ENCODE results near the gene HCRTR1.
"Not testable (repeated sequence)": the region's sequence is repeated elsewhere in the genome, so short reads cannot be mapped to it uniquely, and the experiment has no call there.

HCRTR1 gene

DNA sequence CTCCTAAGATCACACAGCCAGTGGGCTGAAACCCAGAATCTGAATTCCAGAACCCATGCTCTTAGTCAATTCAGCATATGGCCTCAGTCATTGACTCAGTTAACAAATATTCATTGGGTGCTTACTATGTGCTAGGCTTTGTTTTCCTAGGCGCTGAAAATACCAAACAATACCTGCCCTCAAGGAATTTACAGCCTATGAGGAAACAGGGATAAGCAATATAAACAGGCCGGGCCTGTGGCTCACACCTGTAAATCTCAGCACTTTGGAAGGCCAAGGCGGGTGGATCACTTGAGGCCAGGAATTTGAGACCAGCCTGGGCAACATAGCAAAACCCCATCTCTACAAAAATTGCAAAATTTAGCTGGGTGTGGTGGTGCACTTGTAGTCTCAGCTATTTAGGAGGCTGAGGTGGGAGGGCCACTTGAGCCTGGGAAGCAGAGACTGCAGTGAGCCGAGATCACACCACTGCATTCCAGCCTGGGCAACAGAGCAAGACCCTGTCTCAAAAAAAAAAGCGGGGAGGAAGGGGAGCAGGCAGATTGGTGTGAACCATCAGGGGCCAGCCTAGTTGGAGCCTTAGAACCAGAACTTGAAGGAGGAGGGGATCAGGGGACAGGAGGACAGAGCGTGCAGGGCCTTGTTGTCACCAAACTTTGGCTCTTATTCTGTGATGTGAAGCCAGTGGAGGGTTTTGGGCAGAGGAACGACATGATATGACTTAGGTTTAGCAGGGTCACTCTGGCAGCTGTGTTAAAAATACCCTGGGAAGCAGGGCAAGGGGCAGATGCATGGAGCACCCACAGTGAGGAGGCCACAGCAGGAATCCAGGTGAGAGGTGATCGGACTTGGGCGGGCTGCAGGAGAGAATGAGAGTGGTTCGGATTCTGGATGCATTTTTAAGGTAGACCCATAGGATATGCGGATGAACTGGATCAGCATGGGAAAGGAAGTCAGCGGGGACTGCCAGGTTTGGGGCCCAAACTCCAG is 35.4 kb upstream of the HCRTR1 start:
- no peak for DNase-seq

DNA sequence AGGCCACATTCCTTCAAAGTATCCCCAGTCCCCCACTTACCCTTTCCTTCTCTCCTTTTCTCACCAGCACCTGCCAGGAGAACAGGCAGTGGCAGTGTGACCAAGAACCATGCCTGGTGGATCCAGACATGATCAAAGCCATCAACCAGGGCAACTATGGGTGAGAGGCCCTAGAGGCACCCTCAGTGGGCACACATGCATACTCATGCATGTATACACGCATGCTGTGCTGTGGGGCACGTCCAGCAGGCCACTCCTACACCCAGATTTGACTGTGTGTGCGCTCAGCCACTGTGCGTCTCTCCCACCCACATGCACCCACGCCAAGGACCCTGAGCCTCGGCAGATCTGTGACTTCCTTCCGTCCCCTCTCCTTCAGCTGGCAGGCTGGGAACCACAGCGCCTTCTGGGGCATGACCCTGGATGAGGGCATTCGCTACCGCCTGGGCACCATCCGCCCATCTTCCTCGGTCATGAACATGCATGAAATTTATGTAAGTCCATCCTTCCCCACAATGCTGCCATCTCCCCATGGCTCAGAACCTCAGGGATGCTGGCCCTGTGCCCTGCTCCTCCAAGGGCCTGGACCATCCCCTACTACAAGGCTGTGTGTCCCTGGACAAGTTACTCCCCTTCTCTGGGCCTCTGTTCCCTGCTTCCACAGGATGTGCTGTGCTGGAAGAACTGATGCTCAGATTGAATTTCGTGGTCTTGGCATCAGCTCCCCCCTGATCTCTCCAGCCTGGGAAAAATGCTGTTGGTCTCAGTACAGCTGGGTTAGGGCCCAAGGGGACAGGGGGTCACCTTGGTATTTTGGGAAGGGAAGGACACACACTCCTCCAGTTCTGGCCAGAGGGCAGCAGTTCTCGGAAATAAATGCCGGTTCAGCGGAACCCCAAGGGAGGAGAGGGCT is 34.2 kb upstream of the HCRTR1 start:
- no peak for DNase-seq

DNA sequence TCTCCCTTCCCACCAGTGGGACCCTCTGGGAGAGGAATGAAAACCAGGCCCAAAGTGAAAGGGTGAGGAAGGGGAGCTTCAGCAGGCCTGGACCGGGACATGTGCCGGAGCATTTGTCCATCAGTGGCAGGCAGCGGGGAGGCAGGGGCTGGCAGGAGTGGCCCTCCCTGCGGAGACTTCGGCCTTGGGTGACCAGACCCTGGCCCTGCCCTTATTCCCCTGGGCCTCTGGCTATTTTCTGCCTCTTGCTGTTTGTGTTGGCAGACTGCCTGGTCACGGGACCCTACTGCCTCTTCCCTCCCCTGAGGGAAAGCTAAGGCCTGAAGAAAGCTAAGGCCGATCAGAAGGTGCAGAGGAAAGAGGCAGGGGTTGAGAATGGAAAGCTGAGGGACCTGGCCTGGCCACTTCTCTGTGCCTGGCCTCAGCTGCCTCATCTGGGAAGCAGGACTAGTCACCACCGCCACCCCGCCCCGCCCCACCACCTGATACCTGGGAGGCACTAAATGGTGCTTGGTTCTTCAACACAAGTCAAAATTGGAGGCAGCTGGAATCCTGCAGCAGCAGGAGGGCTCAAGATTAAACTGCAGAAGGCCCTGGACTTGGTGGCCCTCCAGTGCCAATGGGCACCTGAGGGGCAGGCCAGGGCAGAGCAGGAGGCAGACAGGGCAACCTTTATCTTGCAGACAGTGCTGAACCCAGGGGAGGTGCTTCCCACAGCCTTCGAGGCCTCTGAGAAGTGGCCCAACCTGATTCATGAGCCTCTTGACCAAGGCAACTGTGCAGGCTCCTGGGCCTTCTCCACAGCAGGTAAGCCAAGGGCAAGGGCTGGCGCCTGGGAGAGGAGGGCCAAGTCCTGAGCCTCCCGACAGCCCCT is 33.3 kb upstream of the HCRTR1 start:
- DNase-seq = peak; percentile 15

DNA sequence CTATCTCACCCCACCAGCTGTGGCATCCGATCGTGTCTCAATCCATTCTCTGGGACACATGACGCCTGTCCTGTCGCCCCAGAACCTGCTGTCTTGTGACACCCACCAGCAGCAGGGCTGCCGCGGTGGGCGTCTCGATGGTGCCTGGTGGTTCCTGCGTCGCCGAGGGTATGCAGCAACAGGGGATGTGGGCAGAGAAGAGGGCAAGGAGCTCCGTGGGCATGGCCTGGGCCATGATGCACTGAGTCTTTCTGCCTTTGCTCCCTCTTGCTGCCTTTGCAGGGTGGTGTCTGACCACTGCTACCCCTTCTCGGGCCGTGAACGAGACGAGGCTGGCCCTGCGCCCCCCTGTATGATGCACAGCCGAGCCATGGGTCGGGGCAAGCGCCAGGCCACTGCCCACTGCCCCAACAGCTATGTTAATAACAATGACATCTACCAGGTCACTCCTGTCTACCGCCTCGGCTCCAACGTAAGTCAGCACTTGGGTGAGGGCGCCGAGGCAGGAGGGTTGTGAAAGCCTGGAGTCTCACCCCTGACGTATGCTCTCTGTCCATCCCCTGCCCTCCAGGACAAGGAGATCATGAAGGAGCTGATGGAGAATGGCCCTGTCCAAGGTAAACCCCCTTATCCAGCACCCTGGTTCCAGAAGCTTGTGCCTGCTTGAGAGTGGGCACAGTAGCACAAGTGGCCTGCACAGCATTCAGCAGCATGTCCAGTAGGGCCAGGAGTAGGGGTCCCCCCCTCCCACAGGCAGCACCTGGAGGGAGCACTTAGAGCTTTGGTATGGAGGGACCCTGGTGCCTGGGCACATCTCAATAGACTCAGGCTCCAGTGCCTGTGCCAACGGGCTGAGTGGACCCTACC is 32.4 kb upstream of the HCRTR1 start:
- DNase-seq = no peak

DNA sequence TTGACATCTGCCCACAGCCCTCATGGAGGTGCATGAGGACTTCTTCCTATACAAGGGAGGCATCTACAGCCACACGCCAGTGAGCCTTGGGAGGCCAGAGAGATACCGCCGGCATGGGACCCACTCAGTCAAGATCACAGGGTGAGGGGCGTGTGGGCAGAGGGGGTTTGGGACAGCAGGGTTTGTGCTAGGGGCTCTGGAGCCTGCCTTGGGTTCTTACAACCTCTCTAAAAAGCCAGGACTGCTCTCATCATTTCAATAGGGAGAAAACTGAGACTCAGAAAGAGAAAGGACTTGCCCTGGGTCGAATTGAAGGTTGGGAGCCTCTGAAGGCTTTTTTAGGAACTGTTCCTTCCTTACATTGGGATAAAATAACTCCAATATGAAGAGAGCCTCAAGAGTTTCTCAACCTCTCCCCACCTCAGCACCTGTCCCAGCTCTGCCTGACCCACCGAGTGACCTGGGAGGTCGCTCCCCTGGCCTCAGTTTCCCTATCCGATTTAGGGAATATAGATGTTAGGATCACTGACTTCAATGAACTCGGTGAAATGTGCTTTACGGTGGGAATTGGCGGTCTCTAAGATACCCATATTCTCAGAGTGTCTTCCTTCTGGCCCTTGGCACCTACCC is 31.6 kb upstream of the HCRTR1 start:
- DNase-seq = no peak

DNA sequence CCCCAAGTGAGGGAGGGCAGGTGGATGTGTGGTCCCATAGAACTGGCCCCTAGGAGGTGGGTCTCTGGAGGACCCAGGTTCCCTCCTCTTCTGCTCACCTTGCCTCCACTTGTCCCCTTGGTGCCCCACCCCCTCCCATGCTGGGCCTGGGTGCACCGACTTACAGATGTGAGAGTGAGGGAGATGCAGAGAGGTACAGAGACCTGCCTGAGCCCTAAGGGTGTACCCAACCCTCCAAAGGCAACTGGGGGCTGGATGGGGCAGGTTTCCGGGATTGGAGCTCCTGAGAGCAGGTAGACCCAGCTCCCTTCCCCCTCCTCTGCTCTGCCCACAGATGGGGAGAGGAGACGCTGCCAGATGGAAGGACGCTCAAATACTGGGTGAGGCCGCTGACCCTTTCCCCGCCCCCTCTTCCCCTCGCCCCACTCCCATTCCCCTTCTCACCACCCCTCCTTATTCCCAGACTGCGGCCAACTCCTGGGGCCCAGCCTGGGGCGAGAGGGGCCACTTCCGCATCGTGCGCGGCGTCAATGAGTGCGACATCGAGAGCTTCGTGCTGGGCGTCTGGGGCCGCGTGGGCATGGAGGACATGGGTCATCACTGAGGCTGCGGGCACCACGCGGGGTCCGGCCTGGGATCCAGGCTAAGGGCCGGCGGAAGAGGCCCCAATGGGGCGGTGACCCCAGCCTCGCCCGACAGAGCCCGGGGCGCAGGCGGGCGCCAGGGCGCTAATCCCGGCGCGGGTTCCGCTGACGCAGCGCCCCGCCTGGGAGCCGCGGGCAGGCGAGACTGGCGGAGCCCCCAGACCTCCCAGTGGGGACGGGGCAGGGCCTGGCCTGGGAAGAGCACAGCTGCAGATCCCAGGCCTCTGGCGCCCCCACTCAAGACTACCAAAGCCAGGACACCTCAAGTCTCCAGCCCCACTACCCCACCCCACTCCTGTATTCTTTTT is 30.8 kb upstream of the HCRTR1 start:
- DNase-seq = no peak

DNA sequence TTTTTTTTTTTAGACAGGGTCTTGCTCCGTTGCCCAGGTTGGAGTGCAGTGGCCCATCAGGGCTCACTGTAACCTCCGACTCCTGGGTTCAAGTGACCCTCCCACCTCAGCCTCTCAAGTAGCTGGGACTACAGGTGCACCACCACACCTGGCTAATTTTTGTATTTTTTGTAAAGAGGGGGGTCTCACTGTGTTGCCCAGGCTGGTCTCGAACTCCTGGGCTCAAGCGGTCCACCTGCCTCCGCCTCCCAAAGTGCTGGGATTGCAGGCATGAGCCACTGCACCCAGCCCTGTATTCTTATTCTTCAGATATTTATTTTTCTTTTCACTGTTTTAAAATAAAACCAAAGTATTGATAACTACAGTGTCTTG is 30.2 kb upstream of the HCRTR1 start:
- DNase-seq = not testable (repeated sequence)

DNA sequence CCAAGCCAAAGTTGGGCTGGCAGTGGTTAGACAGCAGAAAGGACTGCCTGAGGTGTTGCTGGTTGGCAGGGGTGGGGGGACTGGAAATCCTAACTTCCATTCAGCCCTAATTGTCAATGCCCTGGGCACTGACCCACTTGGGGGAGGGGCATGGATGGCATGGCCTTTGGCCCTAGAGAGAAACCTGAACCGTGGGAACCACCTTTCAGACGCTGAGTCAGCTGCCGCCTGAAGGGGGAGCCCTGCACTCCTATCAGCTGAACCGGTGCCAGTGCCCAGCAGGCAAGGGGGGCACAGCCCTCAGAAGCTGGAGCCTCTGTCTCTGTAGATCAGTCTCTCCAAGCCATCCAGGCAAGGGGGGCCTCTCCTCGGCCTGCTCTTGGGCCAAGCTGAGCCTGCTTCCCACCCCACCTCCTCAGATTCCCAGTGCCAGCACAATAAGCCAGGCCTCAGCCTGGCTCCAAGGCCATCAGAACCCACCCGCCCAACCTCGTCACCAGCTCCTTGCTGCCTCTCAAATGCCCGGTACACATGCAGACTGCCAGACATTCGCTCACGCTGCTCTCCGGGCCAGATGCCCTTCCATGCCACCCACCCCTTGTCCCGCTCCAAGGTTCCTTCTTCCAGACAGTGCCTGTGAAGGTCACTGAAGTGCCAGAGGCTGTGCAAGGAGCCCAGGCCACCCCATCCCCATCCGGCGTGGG is 29.6 kb upstream of the HCRTR1 start:
- peak; percentile 29 for DNase-seq

DNA sequence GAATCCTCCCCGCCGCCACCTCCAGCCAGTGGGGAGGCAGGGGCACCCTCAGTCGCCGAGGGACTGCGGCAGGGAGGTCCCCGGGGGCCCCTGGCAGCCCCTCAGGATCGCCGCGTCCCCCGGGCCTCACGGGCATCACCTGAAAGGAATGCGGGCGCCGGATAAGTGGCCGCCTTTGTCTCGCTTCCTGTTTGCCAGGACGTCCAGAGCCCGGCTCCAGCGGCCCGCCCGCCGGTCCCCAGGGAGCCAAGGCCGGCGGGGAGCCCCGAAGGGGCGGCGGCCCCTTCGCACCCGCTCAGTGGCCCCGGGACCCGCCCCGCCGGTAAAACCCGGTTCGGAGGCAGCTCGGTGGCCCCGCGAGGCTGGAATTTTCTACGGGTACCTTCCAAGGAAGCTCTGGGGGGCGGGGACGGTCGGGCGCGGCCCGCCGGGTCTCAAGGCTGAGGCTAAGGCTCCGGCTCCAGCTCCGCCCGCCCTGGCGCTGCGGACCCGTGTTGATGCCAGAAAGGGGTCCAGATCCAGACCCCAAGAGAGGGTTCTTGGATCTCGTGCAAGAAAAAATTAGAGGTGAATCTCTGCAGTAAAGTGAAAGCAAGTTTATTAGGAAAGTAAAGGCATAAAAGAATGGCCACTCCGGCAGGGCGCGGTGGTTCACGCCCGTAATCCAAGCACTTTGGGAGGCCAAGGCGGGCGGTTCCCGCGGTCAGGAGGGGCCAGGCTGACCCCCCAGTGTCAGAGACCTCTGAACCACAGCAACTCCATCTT is 28.6 kb upstream of the HCRTR1 start:
- no peak for DNase-seq

DNA sequence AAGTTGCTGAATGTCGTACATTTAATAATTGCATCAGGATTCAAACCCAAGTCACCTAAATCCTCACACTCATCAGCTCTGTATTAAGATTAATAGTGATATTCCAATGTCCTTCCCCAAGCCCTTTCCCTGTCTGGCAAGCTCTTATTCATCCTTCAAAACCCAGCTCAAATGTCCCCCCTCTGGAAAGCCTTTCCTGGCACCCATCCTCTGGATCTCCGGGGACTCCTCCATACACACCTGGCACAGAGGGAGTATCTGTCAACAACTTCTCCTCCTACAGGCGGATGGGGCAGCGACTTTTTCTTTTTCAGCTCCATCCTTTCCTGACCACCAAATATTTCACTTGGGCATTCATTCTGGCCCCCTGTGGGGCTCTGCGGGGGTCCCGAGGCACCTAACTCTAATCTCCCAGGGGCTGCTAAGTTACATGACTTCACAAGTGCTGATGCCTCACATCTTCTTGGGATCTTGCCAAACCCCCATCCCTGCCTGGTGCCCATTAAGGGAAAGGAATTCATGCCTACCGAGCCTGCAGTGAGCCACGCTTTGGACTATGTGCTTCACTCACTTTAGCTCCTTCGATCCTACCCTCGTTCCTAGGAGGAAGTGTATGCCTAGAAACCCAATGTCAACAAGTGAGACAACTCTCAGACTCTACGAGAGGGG is 25.9 kb upstream of the HCRTR1 start:
- no peak for DNase-seq

DNA sequence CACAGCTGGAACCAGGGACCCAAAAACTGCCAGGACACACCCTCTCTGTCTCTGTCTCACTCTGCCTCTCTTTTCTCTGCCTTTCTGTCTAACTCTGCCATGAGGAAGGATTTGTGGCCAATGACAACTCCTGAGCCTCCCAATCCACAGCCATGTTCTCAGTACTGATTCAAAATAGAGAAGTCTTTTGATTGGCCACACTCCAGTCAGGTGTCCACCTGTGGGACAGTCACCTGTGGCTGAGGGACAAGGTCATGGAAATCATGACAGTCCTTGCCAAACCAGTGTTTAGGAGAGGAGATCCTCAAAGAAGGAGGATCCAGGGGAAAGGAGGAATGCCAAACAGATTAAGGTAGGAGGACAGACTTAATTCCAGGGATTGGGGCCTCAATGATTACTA is 25.4 kb upstream of the HCRTR1 start:
- no peak for DNase-seq

DNA sequence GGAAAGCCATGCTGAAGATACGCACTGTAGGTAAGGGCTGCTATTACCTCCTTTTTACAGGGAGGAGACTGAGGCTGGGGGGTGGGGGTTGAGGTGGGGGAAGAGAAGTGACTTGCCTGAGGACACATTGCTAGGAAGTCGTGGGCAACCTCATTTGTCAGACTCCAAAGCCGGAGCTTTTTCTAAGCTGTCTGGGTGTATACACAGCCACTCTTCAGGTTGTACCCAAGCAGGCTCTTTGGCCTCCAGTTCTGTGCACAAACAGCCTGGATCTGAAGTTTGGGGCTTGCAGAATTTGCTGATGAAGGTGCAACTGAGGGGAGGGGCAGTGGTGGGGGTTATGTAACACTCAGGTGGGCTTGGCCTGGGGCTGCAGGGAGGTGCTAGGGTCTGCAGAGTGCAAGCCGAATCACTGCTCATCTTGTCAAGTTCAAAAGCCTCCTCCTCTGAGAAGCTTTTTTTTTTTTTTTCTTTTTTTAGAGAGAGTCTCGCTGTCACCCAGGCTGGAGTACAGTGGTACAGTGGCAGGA is 24.3 kb upstream of the HCRTR1 start:
- DNase-seq = no peak

DNA sequence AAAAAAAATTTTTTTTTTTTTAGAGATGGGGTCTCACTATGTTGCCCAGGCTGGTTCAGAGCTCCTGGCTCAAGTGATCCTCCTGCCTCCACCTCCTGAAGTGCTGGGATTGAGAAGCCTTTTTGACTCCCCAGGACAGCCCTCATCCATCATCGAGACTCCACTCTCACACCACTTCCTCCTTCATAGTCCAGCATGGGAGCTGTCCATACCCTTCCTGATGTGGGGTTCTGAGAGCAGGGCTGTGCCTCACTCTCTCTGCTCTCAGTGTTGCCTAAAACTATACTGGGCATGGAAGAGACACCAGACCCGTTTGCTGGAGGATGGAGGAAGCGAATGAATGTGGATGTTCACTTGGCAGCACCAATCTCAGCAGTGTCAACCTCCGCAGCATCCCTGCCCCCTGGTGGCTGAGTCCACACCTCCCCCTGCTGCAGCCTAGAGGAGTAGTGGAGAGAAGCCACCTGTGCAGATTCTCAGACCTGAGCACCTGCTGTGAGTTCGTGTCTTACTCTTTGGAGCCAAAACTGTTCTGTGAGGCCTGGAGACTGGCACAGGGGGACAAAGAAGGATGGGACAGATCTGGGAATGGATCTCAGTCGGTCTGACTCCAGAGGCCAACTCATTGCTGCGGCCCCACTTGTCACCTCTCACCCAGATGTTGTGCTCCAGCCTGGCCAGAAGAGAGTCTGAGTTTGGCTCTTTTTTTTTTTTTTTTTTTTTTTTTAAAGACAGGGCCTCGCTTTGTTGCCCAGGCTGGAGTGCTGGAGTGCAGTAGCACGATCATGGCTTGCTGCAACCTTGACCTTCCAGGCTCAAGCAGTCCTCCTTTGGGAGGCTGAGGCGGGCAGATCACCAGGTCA is 23.5 kb upstream of the HCRTR1 start:
- DNase-seq = peak; percentile 73

DNA sequence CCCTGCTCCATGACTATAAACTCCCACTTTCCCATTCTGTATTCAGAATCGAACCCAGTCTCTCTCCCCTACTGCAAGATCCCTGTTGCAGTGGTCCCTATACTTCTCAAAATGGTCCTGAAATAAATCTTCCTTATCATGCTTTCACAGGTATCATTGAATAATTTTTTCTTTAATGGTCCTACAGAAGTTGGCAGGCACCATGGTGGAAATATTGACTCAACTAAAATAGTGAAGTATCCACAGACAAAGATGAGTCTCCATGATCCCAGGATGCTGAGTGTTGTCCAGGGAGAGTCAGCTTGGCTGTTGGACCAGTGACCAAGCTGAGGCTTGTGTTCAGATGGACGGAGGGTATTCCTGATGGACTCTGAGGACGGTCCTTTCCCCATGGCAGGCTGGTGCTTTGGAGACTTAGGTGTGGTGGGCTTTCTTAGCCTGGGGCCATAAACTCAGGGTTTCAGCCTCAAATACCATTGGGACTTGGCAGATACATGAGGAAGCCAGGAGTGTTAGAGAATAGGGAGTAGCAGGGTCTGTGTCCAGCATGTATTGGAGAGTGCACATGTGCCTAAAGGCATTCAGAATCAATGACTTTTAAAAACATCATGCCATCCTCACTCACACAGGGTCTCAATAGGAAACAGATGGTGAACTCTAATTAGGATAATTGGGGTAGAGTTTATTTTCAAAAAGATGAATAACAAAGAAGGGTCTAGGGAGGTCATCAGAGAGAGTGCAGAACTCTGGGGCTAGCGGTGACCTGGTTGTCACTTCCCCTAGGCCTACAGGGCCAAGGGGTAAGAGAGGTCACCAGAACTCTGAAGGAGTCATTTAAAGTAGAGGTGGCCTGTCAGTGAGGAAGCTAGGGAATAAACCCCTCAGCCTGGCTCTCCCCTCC is 21.4 kb upstream of the HCRTR1 start:
- no peak for DNase-seq

DNA sequence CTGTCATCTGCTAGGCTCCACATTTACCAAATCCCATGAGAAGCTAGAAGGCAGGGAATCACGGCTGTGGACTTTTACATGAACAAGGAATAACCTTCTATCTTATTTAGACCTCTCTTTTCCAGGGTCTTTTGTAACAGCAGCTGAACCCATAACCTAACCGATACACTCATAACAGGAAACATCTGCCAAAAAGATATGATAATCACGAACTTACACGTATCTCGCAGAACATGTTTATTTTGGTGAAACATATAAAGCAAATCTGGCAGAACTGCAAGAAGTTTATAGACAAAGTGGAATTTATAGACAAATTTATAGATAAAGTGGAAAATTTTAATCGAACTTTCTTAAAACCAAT is 20.8 kb upstream of the HCRTR1 start:
- DNase-seq = no peak

DNA sequence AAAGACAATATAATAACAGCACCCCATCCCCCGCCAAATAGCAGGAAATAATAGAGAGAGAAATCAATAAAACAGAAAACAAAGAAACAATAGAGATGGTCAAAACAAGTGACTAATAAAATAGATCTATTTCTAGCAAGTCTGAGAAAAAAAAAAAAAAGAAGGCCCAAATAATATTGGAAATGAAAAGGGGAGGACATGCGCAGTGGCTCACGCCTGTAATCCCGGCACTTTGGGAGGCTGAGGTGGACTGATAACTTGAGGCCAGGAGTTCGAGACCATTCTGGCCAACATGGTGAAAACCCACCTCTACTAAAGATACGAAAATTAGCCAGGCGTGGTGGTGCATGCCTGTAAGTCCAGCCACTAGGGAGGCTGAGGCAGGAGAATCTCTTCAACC is 18.5 kb upstream of the HCRTR1 start:
- no peak for DNase-seq

Measured in NCI-H345 (cell line).